IPS-11a (cell line): ENCODE results near the gene NDUFS6.
"Not testable (repeated sequence)": the region's sequence is repeated elsewhere in the genome, so short reads cannot be mapped to it uniquely, and the experiment has no call there.

ENCODE experiments used
- H3K4me3 ChIP-seq: one replicate; pipeline ENCODE4 v1.5.1; 2013; ENCODE audit warnings: low read depth, low read length, control low read depth

The NDUFS6 gene

GRCh38 chr5:1781726-1782384 lies 19.4 kb upstream of the NDUFS6 start:
- H3K4me3 ChIP-seq, result no peak overlapping the region

GRCh38 chr5:1782385-1783215 lies 18.6 kb upstream of the NDUFS6 start:
- H3K4me3 ChIP-seq, result no peak overlapping the region

- no peak overlapping the region for H3K4me3 ChIP-seq
Observed at GRCh38 chr5:1783216-1783554, 18.0 kb upstream of the NDUFS6 start.

GRCh38 chr5:1784197-1785050 lies 16.8 kb upstream of the NDUFS6 start:
- H3K4me3 ChIP-seq, result no peak overlapping the region

- no peak overlapping the region for H3K4me3 ChIP-seq
Observed at GRCh38 chr5:1785062-1785461, 16.1 kb upstream of the NDUFS6 start.

- H3K4me3 ChIP-seq, result no peak overlapping the region
Observed at GRCh38 chr5:1785984-1786383, 15.2 kb upstream of the NDUFS6 start.

- H3K4me3 ChIP-seq, result no peak overlapping the region
Observed at GRCh38 chr5:1786621-1787471, 14.4 kb upstream of the NDUFS6 start.

- H3K4me3 ChIP-seq, result no peak overlapping the region
Observed at GRCh38 chr5:1787472-1788047, 13.6 kb upstream of the NDUFS6 start.

GRCh38 chr5:1788200-1788599 lies 13.0 kb upstream of the NDUFS6 start:
- no peak overlapping the region for H3K4me3 ChIP-seq

GRCh38 chr5:1788828-1789227 lies 12.4 kb upstream of the NDUFS6 start:
- H3K4me3 ChIP-seq, result no peak overlapping the region

GRCh38 chr5:1789438-1789833 lies 11.8 kb upstream of the NDUFS6 start:
- not testable (repeated sequence) for H3K4me3 ChIP-seq

- H3K4me3 ChIP-seq, result no peak overlapping the region
Observed at GRCh38 chr5:1789834-1790471, 11.3 kb upstream of the NDUFS6 start.

GRCh38 chr5:1791176-1791575 lies 10.0 kb upstream of the NDUFS6 start:
- H3K4me3 ChIP-seq, result no peak overlapping the region

- no peak overlapping the region for H3K4me3 ChIP-seq
Observed at GRCh38 chr5:1792842-1793266, 8.4 kb upstream of the NDUFS6 start.

GRCh38 chr5:1793301-1793740 lies 7.9 kb upstream of the NDUFS6 start:
- H3K4me3 ChIP-seq, result no peak overlapping the region

GRCh38 chr5:1793966-1794900 lies 7.0 kb upstream of the NDUFS6 start:
- H3K4me3 ChIP-seq, result no peak overlapping the region

- no peak overlapping the region for H3K4me3 ChIP-seq
Observed at GRCh38 chr5:1794901-1795290, 6.3 kb upstream of the NDUFS6 start.

- no peak overlapping the region for H3K4me3 ChIP-seq
Observed at GRCh38 chr5:1795506-1795905, 5.7 kb upstream of the NDUFS6 start.

GRCh38 chr5:1795931-1796330 lies 5.3 kb upstream of the NDUFS6 start:
- H3K4me3 ChIP-seq, result no peak overlapping the region
